PFSK-1 (cell line): Measurements from ENCODE around the gene PDCD11.

Experiments used
- FOXP2 ChIP-seq: optimal IDR thresholded peaks from 2 replicates; pipeline ENCODE3; 2011; ENCODE audit warnings: borderline replicate concordance, control low read depth, inconsistent platforms; ENCODE audit not compliant: insufficient read depth; ENCODE audit errors: extremely low read length, extremely low read depth
- POLR2AphosphoS5 ChIP-seq: IDR thresholded peaks from 2 replicates; pipeline ENCODE4 v1.6.1; 2012; ENCODE audit warnings: low read depth, mild to moderate bottlenecking, control low read depth, low read length, moderate library complexity
- TAF1 ChIP-seq: IDR thresholded peaks from 2 replicates; pipeline ENCODE4 v1.6.1; 2012; ENCODE audit warnings: low read length, control low read depth, borderline replicate concordance; ENCODE audit not compliant: insufficient read depth

DNA sequence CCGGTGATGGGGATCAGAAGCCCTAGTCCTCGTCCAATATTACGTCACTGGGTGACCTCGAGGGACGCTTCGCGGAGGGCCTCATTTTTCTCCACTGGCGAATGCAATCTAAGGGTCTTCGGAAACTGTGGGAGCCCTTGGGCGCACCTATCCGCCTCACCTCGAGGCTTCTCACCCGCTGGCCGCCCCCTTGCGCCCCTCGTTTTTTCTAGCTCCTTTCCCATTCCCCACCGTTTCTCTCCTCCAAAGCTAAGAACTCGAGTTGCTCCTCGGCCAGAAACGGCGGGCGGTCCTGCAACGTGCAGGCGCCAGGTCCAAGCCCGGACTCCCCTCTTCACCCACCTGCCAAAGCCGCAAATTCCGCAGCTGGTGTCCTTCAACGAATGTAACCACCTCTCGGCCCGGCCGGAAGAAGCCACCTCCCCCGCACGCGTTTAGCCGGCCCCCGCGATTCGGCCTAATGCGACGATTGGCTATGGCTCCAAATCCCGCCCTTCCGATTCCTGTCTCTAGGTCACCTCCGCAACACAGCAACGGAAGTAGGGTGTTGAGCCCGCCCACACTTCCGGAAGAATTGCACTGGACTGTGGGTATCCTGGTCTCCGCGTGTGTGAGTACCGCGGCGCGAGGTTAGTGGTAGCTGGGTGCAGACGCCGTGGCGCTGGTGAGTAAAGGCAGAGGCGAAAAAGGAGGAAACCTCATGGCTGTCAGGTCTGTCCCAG is at the start of gene PDCD11, which contains the start of gene ATP5MK:
- TF ChIP-seq TAF1 (peak; percentile 82; the same call in 1 of the 2 replicates), FOXP2 (peak; percentile 61), POLR2AphosphoS5 (peak; percentile 90)
